SU-DHL-6 (cell line): ENCODE data around the gene EMX1.

Source experiments
- CTCF ChIP-seq: fragments of 200-600 bp; sonication (generic); IDR thresholded peaks from one replicate; pipeline ENCODE4 v1.5.1; 2017; ENCODE audit warnings: antibody characterized with exemption, mild to moderate bottlenecking, low read length, moderate library complexity; ENCODE audit not compliant: insufficient read depth, poor library complexity, severe bottlenecking
- EZH2phosphoT487 ChIP-seq: fragments of 200-600 bp; sonication (generic), shearing (Covaris generic); conservative IDR thresholded peaks from 2 replicates; pipeline ENCODE4 v1.6.1; 2018; ENCODE audit warnings: mild to moderate bottlenecking, antibody characterized with exemption, low read length, moderate library complexity, mixed read lengths

GRCh38 chr2:72947952-72948830, 30.9 kb downstream of the EMX1 start:
- TF ChIP-seq CTCF (no peak), EZH2phosphoT487 (no peak)
